Myocyte (in vitro differentiated cells): Measurements from ENCODE around the gene GNAQ. TPM values are rescaled to one million over a fixed set of nuclear protein-coding genes. Genes with fewer than 3 reads are reported as not detected.

ENCODE experiments used
- DNase-seq: peaks from one replicate; pipeline ENCODE4 v3.0.0-alpha.2; 2012; ENCODE audit warnings: low read depth
- total RNA-seq: library from RNA; depleted of rRNA; stranded (reverse); fragments of >200 nt; gene quantifications from 2 replicates; pipeline ENCODE4 v1.2.3, GENCODE V29; 2014

The GNAQ gene
- total RNA-seq, 1 donor from 2014 or later, result 29.9 TPM

DNA sequence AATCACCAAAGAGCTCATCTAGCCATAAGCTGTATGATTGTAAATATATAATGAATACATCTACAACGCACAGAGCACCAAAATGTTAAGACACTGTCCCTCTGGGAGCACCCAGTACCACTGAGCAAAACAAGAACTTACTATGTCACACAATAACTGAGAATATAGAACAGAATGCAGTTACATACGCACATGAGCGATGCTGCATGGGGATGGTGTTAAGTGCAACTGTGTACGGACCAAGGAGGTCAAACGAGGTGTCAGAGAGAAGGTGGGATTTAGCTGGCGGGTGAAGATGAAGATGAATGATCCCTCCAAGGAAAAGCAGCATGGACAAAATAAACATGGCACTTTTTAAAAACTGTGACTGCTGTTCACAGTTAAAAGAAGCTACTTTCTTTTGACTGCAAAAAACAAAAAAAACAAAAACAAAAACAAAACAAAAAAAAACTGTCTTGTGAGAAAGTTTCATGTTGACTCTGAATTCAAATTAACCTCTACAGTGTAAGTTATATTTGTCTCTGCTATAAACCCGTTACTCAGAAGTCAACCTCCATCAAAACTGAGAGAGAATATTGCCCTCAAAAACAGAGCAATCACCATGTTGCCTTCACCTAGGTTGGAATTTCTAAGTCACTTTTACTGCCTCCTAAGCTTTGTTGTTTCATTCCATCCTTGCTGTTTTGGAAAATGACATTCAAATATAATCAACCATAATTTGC, 213.9 kb downstream of the GNAQ start:
- DNase-seq, result no peak

DNA sequence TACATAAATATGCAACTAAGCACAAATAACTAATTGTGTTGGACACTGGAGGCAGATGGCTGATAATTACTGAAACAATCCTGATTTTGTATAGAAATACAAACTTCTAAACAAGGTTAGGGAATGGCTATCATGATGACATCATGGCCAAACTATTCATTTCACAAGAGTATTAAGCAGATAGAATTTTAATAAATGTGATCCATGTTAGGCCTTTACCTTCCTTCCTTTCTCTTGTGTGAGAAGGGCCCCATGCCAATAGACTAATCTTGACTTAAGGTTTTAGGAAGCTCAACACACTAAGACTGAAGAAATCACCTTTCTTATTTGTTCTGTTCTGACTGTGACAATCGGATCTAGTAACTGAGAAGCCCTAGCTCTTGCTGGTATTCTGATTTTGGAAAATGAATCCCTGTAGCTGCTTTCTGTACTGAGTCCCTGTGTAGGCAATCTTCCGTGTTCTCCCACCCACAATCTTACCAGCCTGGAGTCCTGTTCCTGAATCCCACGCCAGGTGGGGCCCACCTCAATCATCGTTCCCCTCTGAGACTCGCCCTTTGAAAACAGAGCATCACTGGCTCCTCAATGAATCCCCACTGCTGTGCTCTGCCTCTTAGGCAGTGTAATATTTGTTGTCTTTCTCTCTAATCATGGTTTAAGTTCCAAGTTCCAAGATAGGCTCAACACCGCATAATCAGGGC, 214.8 kb downstream of the GNAQ start:
- DNase-seq, result no peak

DNA sequence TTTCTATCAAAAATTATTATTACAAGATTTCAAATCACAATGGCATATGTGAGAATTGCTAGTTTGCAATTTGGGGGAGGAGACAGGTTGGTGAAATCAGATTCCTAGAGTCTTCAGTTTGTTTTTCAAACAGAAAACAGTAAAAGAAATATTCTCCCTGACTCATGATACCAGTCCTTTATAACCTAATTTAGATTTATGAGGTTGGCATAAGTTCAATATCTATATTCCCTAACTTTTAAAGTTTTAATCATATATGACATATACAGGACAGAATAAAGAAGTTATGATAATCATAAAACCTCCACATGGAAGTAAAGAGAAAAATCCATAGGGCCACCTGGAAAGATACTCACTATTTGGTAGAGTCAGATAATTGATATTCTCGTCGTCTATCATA, 216.4 kb downstream of the GNAQ start:
- DNase-seq, result no peak

DNA sequence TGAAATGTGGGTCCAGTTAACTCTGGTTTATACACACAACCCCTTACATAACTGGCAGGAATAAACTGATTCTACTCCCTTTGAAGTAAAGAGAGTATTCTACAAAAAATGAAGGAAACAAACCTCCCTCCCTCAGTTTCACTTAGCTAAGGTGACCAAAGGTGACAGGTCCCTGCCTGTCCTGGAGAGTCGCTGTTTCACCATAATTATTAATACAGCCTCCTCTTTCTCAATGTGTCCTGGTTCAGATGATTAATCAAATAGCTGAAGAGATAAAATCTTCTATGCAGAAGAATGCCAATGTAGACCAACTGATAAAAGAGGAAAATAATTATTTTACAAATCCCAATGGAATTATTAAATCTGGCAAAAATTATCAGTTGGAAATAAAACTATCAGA, 219.8 kb downstream of the GNAQ start:
- DNase-seq, result no peak

DNA sequence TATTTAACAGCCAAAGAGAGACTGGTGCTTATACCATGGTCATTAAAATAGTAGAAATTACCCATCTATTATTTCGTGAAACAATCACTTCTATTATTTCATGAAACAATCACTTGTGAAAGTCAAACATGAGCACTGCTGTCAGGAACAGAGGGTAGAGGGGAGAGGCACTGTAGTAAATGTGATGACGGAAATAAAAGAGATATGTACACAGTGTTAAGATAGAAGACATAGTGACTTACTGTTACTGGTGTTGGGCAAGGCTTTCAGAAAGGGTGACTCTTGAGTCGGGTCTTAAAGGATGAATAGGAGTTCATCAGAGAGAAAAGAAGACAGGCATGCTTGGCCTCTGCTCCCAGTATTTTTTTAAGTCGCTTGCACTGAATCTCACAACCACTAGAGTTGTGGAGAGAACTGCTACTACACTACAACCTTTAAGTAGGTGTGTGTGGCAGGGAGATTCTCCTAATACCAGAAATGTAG, 220.9 kb downstream of the GNAQ start:
- DNase-seq, result no peak

DNA sequence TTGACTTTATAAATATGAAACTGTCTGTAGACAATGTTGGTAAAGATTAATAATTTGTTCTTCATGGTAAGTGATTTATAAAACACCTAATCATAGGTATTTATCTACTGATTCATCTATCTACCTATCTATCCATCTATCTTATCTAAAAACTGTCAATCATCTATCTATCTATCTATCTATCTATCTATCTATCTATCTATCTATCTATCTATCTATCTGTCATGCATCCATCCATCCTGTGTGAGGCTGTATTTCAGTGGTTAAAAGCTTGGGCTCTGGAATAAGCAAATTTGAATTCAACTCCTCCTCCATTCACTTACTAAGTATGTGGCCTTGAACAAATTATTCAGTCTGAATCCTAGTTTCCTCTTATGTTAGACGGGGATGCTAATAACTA, 221.6 kb downstream of the GNAQ start:
- DNase-seq, result no peak

DNA sequence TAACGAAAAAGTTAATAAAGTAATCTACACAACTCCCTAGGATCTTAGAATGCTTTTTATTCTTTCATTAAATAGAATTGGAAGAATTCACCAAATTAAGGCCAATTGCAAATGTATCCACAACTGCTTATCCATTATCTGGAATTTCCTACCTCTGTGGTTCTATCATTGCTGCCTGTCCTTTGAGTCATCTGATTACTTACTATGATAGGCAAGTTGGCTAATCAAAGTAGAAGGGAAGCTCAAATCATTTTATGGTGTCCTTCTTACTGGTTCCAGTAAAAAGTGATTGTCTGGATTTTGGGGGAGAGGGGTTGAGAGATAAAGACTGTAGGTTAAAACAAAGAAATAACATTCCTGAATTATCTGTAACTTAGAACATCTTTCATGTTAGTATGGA, 222.1 kb downstream of the GNAQ start:
- DNase-seq, result no peak

DNA sequence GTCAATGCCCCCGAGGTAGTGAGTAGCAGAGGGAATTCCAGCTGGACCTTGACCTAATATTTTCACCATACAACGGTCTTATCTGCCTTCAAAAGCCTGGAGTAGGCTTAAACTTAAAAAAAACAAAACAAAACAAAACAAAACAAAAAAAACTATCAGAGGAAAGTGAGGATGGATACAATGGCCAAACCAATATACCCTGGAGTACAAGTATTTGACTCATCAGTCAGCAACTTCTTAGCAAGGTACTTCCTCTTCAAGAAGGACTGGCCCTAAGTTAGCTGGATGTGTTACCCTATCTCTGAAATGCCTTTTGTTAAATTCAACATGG, 222.9 kb downstream of the GNAQ start:
- no peak for DNase-seq

DNA sequence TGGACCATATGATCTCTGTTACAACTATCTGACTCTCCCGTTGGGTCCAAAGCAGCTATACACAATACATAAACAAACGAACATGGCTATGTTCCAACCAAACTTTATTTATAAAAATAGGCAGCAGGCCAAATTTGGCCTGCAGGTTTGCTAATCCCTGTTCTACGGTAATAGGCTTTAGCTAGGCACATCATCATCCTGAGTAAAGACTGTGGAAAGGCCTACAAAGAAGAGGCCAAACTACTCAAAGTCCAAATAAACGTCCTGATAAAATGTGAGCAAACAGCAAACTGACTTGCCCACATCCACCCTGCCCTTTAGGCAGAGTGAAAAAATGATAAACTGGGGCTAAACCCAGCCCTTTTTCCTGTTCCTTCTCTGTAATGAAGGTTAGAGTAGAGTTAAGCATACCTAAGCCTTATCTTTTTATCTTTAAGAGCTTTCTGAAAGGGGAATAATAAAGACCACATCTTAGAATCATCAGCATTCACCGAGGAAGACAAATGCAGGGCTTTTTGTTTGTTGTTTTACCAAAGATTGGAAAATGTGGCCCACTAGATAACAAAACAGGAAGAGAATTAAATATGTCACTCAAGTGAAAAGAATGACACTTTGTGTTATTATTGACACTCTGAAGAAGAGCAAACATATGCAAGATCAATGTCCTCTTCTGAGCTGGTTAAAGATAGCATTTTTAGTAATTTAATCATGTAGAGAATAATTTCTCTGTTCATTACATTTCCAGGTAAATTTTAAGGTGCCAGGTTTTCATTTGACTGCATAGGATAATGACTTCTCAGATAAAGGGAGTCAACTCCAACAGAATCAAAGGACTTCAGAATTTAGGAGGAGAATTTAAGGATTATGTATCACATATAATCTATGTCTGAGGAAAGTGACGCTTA, 223.5 kb downstream of the GNAQ start:
- DNase-seq, result no peak

DNA sequence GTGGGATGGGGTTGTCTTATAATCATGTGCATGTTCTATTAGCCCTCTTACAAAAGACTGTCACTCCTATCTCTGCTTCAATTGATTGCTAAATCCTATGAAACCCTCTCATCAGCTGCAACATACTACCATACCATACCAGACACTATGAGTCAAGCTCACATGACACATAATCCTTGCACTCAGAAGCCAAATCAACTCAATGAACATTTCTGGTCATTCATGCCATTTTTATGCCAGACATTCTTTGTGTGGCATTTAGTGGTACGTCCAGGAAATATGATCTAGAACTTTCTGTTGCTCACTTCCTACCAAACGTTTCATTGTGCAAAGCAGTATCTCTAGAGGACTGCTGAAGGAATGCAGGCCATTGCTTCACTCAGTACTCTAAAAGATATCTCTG, 224.3 kb downstream of the GNAQ start:
- peak; percentile 38 for DNase-seq

DNA sequence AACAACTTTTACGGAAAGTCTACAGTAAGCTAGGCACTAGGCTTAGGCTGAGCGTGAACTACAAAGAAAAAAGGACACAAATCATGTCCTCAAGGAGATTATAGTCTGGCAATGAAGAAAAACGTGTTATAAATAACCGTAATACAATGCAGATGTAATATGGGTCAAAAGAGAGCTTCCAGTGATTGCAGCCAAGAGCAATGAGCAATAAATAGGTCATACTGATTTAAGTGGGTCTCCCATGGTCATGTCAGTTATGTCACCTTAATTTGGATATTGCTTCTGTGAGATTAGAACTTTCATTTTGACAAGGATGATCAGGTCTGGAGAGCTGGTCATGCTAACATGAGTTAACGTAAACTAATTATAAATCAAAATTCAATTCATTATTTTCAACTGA, 224.9 kb downstream of the GNAQ start:
- no peak for DNase-seq

DNA sequence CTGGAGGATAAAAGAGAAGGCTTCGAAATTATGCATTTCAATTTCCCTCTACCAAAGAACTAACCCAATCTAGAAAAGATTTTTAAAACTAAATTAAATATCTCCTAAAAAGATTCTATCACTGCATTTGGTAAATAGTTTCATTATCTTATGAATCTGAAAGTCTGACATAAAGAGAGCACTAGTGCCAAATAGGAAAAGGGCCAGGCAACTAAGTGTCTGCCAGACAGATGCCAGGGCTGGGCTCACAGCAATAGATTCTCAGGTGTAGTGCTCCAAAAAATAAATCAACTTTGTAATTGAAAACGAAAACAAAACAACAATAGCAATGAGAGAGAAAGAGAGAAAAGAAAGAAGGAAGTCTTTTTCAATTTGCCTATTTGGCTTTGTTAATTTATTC, 225.8 kb downstream of the GNAQ start:
- no peak for DNase-seq

DNA sequence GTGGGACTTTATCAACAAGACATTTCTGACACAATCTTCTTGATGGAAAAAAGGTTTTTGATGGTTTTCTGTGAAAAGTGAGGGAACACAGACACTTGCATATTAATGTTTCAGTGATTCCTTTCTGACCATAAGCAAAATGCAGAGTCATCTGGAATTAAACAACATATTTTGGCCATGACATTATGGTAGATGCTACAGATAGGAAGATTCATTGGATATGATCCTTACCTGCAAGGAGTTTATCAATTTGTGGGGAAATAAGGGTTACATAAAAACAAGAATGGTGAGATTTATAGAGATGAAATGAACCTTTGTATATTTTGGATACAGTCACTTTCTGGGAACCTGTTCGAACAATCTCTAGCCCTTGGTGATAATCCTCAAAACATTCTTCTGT, 228.2 kb downstream of the GNAQ start:
- no peak for DNase-seq

DNA sequence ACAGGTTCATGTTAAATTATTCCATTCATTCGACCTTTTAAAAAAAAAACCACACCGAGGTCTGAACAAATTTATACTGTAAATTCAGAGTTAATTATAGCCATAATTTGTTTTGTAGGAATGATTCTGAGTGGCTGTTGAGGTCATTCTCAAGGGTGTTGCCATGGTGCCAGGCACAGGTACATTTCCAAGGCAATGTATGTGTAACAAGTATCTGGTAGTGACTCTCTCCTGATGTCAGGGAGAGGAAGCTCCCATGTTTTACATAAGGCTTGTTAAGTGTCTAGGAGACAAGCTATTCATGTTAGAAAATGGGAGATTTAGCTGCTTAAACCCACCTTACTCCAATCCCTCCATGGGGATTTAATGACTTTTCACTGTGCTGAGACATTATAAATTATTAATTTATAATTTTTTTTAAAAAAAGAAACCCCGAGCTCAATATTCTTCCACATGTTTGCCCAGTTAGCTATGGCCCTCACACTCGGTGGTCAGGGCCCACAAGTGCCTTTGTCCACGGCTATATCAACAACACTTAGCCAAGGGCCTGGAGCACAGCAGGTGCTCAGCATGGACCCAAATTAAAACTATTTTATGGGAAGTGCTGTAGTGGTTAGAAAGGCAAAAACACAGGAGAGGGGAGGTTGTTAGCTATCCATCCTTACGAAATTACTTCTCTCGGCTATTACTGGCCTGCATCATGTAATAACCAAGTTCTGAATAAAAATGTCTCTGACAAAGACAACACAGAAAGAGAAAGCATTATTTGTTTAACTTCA, 228.9 kb downstream of the GNAQ start:
- peak; percentile 43 for DNase-seq

DNA sequence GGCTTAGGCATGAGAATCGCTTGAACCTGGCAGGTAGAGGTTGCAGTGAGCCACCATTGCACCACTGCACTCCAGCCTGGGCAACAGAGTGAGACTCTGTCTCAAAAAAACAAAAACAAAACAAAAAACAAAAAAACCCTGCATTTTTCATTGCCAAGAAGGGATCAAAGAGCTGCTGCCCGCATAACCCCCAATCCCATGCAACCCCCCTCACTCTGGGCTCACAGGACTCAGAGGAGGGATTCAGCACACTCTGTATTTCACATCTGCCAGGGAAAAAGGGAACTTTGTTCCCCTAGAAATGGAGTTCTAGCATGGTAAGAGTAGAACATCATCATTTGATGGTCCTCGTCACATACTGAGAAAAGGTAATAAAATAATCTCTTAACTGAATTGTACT, 229.5 kb downstream of the GNAQ start:
- DNase-seq, result no peak

DNA sequence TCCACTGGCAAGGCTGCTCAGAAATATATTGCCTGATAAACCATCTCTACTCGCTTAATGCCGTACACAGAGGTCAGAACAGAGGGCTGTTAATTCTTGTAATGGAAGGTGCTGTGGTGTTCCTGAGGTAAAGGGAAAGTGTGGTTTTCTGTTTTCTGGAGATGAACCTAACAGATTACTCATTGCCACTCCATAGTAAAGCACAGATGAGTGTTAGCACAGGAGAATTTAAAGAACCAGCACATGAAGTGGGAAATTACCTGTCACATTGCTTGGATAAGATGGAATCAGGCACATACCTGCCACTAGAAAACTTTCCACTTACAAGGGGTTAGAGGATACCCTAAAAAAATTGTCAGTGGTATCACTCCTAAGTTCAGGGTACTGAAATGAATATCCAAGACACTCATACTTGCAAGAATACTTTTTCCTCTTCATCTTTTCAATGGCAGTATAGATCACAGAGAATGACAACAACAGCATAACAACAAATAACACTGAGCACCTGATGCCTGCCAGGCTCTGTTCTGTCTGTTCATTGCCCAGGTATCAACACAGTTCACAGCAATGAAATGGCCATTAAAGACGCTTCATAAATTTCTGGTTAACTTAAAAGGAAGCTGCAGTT, 230.6 kb downstream of the GNAQ start:
- no peak for DNase-seq

DNA sequence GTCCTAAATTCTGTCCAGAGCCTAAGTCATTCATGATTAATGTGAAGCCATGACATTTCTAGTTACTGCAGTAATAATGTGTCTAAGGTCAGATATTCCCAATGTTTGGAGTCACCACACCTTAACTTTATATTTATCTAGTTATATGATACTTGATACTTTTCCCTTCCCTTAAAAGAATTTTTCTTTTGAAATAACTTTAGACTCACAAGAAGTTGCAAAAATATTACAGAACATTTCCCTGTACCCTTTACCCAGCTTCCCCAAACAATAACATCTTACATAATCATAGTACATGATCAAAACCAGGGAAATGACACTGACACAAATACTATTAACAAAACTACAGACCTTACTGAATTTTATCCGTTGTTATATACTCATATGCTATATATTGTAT, 233.5 kb downstream of the GNAQ start:
- DNase-seq, result no peak

DNA sequence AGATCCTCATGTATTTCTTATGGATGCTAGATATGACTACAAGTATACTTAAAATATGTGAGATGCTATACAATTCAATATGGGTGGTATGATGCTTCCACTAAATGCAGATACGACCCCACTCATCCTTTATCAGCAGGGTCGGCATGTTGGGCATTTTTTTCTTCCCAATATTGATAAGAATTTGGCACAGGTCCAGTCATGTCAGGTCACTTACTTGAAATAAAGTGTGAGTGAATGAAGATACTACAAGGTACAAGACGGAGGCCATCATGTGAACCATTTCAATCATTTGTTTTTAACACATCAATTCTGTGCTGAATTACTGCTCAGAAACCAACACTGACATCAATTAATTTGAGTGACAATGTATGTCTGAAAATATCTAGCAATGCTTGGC, 236.6 kb downstream of the GNAQ start:
- no peak for DNase-seq

DNA sequence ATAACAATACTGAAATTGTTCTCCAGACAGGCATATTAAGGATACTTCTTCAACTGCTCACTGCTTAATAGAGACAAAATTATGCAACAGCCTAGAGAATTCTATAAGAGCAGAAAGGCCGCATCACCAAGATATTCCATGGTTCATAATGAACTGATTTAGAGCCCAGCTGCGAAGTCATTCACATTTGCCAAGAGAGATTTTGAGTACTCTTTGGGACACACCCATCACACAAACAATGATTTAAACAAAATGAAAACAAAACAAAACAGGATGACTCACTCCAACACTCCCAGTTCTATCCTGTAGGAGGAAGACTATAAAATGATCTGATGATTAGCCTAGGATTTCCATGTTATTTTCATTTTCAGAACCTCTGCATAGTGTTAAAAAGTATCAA, 237.8 kb downstream of the GNAQ start:
- DNase-seq, result peak; percentile 52

DNA sequence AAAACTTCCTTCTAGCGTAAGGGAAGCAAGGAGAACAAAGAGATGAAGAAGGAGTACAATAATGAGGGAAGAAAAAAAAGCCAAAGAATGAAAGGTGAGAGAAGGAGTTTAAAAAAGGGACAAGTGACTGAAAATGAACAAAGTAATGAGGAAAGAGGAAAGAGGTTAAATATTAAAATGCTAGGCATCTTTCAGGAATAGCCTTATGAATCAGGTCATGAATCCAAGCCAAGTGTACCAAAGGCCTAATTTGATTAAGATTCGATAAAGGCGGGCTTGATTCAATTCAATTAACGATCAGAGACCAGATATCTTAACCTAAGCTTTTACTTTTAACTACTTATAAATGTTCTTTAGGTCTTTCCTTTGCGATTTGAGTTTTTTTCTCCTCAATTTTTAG, 241.7 kb downstream of the GNAQ start:
- no peak for DNase-seq

DNA sequence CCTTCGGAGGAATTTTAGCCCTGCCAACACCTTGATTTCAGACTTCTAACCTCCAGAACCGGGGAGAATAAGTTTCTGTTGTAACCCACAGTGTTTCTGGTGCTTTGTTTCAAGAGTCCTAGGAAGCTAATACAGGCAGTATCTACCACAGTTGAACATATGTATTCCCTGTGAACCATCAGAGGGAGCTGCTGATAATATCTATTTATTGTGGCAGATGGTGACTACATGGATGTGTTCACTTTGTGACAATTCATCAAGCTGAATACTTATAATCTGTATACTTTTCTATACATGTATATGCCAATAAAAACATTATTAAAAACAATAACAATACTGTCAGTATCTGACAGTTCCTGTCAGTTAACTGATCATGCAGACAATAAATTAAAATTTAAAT, 246.3 kb downstream of the GNAQ start:
- no peak for DNase-seq
